GM18508 (cell line): ENCODE measurements around the gene SAMSN1.

Source experiments
- ATAC-seq: cut with Tn5 transposase; IDR thresholded peaks from one replicate; pipeline ENCODE4 v1.9.1; 2021; ENCODE audit warnings: moderate number of reproducible peaks; ENCODE audit not compliant: insufficient read depth, unreplicated experiment

The SAMSN1 gene

DNA sequence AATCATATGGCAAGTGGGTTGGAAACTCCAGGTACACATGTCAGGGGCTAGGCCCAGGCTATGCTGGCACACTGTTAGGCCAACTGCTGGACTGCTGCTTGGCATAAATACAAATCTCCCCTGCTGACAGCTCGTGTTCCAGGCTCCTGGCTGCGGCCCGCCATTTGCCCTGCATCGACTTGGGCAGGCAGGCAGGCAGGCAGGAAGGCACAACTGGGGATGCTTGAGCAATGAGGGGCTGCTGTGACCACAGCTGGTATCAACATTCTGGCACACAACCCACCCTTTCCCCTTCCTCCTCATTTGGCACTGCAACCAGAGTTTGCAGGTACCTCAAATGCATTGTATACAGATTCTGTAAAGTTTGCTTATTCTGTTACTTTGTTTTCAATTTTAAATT, 53.2 kb downstream of the SAMSN1 start:
- no peak for ATAC-seq

DNA sequence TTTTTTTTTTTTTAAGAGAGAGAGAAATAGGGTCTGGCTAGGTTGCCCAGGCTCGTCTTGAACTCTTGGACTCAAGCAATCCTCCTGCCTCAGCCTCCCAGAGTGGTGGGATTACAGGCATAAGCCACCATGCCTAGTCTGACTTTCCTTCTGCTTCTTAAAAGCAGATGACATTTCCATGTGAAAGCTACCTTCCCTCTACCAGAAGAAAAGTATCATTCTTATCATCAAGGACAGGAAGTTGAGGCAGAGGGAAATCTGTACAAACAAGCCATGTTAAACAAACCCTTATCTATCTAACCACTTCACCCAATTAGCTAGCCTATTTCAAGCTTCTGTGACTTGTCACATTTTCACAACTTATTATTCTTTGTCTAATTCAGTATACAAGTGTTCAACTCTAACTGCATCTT, 54.8 kb downstream of the SAMSN1 start:
- no peak for ATAC-seq

DNA sequence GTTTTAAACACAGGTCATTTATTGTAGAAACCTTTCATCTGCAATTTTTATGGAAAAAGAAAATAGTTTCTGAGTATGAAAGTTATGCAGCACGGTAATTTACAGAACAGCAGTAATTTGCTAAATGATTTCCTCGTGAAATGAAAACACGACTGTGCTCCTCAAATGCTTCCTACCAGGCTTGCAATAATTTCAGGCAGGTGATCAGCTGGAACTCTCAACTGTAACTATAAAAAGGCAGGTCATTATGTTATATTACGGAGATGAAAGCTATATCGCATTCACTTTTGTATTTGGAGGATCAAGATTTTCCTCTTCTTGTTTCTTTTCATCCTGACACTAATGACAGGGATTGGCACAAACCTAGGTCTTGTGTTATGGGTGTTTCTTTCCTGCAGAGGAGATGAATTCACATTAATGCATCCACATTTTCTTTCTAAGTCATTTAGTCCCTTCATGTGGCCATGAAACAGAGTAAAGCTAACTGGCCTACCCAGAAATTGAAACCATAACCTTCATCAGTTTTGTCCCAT, 57.4 kb downstream of the SAMSN1 start:
- ATAC-seq: no peak

DNA sequence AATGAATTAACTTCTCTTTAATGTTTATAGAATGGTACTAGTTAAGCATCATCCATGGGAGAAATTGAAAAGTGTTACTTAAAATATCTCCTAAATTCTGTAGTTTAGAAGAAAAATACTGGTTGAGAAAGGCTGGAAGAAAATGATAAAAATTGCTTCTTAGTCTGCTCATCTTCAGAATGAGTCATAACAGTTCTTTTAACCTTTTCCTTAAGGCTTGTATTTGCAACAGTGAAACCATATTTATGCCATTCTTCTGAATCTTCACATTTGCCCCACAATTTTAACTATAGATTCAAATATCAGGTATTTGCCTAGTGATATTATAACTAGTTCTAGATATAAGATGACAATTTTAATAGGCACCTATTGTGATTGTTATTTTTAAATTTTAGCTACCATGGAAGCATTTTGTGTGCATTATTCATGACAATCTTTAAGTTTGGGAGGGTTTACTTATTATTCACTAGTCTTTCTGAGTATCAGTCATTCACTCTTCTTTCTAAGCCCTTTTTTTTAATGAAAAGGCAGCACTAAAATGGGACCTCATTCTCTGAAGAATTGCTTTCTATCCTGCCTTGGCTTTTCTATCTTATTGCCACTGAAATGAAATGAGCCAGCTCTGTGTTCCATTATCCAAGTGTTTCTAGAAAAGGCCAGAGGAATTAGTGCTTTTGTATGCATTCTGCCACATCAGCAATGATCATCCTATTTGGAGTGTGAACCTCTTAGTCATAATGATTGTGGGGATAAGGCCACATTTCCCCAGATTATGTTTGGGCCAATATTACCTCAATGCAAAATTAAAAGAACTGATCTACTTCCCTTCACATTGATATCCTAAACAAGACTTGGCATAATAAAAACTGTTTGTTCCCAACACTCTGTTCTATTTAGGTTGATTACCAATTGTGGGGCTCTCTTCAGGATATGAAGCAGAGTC, 58.4 kb downstream of the SAMSN1 start:
- no peak for ATAC-seq

DNA sequence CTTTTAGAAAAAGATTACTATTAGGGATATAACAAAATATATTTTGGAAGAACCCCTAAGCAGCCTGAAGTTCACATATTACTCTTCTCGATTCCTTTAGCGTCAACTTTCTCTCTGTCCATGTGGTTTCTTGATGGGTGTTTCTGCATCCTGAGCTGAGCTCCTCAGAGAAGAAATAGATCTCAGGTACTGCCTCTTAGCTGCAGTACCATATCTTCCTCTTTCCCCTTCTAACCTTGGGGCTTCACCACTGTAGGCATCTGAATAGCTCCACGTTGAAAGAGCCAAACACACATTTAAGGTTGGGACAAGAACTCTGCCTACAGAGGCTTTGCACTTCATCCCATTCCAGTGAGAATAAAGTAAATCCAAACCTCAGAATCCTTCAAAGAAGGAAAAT, 59.2 kb downstream of the SAMSN1 start:
- no peak for ATAC-seq

DNA sequence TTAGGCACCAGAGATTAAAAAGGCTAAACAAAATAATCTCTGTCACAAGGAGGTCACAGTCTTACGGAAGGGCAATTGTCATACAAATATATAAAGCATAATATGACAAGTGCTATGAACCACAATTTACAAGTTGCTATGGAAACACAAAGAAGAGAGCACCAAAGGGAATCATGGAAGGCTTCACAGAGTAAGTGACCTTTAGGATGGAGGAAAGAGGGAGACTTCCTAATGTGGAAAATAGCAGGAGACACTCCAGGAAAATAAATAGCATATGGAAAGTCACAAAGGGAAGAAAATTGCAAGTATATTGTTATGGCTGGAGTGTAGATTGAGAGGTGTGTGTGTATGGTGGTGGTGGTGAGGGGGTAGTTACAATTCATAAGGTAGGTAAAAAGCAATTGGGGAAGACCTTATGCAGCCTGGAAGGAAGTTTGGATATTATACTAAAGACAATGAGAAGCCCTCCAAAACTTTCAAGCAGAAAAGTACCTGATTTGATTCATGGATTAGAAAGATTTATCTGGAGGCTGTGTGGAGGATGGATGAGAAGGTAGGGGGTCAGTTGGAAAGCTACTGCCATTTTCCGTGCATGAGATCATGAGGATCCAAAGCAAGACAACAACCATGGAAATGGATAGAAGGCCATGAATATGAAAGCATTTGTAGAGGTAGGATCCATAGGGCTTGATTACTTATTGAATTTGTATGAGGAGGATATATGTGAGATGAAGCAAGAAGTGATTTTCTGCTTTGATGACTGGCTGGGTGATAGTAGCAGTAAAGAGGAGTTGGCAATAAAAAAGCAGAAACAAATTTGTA, 61.7 kb downstream of the SAMSN1 start:
- no peak for ATAC-seq

DNA sequence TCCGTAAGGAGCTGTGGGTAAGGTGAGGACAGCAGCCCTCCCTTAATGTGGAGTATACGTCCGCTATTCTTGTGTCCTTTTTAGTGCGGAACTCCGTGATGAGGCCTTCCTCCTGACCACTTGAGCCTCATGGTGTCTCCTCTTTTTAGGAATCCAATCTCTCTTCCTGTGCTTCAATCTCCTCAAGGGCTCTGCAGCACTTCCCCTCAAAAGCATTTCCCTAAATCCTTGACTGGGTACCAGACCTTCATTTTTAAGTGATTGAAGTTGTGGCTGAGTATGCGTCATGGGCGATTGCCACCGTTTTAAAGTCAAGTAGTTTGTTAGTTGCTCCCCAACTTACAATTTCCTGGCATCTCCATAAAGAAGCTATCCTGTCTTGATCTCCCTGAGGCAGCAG, 62.8 kb downstream of the SAMSN1 start:
- no peak for ATAC-seq

DNA sequence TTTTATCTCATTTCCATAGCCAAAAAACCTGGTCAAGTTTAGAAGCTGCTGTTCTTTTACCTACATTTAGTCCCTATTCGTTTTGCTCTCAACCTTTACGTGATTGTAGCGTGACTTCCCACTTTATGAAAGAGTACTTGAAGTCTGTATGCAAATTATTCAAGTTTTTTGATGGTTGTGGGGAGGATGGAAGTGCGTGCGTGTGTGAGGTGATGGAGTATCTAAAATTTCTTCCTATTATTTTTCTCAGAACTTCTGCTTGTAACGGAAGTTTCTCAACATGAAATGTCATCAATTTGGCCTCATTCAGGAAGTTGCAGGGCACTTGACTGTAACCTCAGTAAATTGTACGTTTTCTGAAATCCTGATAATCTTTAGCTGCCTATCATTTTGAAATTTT, 64.0 kb downstream of the SAMSN1 start:
- ATAC-seq: no peak

DNA sequence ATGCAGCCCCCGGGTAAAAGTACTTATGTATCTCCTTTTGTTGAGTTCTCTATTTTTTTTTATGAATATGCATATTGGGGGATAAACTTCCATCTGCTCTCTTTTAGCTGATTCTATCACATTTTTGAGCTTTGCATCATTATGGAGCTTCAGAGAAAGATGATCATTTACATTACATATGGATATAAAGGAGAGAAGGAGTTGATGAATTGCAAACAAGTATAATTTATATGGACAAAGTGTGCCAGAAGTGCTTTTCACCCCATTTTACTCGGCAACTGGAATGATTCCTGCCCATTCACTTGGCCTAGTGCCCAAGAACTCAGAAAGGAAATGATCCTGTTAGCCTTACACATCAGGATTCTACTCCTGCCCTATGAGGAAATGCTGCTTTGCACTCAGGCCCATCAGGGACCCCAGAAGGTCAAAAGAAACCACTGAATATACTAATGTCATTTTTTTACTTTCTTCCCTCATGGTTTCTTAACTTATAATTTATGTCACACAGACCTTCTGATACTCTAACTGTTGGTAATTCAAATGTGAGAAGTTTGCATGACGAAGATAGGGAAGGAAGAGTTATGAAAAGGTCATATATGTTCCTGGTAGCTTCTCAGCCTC, 65.6 kb downstream of the SAMSN1 start:
- no peak for ATAC-seq

DNA sequence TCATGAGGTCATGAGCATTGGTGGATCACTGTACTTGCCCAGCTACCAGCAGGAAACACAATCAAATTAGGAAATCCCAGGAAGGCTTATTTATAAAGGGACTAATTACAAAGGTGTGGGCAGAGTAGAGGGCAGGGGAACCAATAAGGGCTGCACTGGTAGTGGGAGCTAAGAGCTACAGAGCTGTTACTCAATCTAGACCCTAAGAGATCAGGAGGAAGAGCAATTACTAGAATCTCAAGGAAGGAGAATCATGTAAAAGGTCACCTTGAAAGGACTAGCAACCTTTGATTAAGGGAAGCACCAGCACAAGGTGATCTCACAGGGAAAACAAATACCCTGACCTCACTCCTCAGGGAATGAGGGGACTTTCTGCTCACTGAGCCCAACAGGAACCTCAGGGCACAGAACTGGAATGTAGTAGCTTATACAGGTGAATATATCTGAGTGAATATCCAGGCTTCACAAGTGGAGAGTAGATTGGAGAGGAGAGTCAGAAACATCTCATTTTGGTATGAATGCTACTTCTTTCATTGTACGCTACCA, 66.8 kb downstream of the SAMSN1 start:
- no peak for ATAC-seq

DNA sequence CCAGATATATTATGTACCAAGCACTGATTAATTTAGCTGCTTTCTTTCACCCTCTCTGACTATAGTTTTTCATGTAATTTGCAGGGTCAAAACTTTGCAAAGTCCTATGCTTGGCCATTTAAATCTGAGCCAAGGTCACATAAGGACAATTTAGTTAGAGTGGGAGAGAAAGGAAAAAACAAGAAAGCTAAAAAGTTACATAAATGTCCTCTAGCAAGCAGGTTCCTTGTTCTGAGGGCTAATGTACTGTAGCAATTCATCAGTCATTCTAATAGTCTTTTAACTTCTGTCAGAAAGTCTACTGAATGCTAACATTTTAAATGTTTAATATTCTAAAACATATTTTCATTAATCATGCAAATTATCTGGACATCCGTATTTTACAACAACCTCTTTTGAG, 68.3 kb downstream of the SAMSN1 start:
- no peak for ATAC-seq

DNA sequence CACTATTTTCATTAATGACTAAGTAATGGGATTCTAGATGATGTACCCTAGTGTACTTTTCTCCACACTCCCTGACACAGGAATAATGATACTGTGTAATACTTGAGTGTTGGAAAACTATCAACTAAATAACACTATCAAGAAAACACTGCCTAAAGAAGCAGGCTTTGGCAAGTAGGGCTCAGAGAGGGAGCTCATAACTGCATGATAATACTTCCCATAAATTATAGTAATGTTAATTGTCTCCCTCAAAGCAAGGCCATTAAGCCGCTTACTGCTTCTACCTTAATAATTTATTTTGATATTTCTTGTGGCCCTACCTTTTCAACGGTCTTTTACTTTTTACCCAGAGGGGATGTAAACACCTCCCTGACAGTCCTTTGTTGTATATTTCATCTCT, 69.0 kb downstream of the SAMSN1 start:
- no peak for ATAC-seq

DNA sequence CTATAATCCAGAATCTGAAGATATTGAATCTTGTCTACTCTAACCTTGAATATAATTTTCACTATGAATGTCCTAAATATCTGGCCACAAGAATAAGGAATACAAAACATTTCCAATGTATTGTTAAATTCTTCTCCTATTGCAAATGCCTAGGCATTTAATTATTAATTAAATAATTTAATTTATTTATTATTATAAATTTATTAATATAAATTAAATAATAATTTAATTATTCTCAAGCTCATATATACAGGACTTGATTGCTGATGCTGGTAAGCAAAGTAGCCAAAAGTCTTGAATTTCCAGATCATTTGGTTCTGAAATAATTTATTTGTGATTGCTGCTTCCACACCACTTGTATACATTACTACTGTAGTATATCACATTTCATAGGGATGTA, 71.1 kb downstream of the SAMSN1 start:
- ATAC-seq: no peak

DNA sequence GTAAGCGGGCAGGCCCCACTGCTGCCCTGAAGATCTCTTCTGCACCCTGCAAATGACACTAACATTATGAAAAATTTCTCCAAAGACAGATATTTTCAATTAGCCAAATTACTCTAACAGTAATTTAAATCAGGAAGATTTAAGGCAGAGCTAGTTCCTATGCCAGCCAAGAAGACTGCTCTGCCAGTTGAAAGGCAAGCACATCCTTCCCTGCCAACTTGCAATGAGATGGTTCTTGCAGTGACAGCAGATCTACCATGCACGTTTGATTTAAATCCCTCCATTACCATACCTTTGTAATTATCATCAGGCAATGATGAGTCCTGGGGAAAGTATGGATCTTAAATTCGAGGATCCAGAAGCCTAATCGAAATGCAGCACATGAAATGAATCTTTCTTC, 76.5 kb downstream of the SAMSN1 start:
- ATAC-seq: no peak

DNA sequence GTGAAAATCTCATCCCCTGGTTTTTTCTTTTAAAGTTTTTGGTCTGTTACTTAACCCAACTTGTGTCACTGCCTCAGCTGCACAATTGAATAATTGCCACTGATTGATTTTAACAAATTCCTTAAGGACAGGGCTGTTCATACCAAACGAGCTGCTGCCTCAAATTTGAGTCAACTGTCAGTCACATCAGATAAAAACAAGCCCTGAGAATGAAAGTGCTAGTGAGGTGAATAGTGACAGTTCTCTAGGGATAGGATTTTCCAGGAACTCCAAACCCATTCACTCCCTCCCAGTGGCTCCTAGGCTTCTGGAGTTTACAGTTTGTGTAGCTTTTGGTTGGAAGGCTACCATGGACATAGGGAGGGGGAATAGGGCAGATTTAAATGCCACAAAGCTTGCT, 79.4 kb downstream of the SAMSN1 start:
- no peak for ATAC-seq

DNA sequence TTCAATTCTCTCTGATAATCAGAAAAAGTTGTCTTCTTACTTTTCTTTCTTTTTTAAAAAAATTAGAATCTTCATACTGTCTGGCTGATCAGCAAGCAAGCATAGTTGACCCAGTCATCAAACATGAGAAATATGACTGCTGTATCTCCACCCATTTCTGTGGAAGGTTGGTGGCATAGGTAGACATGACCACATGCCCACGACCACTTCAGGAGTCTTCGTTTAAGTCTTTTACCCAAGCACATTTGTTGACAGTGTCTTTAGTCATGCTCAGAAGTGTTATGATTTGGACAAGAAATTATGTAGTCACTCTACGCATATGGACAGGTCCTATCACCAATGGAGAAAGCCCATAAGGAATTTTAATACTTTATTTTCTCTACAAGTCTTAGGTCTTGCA, 88.4 kb downstream of the SAMSN1 start:
- no peak for ATAC-seq

DNA sequence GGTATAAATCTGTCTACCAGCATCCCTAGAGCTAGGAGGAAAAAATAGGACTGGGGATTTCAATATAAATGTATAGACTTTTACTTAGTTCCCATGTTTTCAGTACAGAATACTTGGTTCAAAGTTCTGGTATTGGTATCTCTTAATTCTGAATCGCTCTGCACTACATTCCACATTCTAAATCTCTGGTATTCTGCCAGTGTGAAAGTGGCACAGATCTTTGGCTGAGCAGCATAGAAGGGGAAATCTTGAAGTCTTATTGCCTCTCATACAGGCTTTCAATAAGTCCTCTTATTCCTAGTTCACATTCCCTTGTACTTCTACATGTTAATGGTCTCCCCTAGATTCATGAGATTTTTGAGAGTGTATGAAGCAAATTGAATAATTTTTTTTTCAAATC, 89.2 kb downstream of the SAMSN1 start:
- no peak for ATAC-seq

DNA sequence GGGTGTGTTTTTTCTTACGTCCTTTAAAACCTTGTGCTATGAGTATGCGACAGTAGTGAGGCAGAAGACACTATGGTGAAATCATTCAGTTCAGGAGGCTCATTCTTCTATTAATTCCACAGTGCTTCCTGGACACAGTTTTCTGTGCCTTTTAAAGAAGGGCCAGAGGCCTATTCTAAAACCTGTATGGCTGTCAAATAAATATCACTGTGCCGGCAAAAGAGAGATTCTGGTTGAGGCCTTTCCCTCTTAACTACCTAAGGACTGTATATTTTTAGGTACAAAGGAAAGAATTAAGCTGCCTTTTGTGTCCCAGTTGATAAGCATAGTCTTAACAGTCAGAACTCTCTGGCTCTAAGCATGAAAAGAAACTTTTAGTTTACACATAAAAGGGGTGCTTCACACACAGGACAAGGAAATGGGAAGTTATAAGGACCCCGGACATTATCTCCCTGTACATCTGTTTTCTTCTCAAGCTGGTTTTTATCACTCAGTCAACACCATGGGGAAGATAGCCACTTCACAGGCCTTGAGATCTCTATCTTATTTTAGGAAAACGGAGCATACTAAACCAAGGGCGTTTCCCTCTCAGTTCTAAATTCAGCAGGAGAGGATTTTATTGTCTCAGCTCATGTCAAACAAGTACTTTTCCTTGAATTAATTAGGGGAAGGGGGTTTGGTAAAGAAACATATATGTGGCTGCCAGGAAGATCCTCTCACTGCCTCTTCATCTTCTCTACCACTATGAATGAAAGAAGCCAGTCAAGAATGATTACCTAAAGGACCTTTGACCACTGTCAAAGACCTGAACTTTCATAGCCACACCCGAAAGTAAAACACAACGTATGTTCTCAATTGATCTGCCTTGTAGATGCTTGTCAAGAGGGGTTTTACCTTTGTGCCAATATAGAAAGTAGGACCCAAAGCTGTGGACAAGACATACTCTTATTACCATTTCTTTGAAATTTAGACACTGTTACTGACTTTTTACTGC, 91.8 kb downstream of the SAMSN1 start:
- peak; percentile 89 for ATAC-seq

DNA sequence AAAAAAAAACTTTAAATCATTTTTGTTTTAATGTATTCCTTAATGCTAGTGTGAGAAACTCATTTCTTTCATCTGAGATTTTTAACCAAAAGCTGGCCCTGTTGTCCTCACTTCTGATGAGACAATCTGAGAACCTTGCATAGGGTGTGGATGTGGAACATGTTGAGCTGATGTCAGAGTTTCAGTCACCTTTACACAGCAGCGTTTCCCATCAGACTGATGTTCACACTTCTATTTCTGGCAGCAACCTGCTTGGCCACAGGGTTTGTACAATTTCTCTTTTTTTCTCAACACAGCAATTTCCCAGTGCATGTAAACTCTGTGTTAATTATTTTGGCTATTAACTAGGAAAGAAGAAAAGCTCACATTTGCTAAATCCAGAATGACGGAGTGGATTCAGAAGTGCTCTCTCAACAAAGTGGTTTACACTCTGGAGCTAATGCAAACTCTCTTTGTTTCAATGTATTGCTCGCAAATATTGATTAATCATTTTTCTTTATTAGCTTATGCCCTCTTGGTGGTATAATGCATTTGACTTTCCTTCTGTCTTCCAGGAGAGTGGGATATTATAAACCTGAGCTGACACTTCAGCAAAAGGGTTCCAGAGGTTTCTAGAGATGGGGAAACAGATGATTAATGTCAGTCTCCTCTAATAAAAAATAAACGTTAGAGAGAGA, 92.6 kb downstream of the SAMSN1 start:
- peak; percentile 70 for ATAC-seq
